ENCODE measurements around the gene LRMDA.
"Not testable (repeated sequence)": the region's sequence is repeated elsewhere in the genome, so short reads cannot be mapped to it uniquely, and the experiment has no call there.

Gene LRMDA

DNA sequence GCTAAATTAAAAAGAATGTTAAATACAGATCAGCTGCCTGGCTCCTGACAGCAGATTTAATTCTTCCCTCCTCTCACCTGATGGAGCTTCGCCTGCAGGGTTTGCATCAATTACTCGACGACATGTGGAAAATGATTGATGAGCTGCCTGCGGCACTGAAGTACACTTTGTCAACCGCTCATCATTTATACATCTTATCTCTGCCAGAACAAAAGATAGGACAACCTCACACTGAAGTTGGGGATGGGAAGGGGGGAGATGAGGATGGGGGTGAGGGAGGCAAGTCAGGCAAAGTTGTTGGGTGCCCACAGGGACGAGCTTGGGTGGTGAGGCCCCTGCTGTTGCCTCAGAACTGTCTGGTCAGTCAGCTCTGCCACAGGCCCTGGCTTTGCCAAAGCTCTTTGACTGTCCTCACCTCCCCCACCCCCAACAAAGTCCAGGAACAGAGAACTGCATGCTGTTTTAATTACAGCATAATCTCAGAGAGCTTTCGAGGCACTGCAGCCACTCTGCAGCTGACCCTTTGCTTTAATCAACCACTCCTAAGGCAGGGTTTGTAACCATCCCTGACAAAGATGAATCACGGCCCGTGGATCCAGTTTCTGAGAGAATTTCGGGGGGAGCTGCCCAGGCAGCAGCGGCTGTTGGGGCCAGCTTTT is 702.3 kb downstream of the LRMDA start:
- DNase-seq (ENCODE audit: low read depth in 1 of 2, low spot score in 1 of 2) = no peak

- no peak for DNase-seq (ENCODE audit: low read depth in 1 of 2, low spot score in 1 of 2)
These were observed 705.5 kb downstream of the LRMDA start for GRCh38 chr10:76136961-76137360.

DNA sequence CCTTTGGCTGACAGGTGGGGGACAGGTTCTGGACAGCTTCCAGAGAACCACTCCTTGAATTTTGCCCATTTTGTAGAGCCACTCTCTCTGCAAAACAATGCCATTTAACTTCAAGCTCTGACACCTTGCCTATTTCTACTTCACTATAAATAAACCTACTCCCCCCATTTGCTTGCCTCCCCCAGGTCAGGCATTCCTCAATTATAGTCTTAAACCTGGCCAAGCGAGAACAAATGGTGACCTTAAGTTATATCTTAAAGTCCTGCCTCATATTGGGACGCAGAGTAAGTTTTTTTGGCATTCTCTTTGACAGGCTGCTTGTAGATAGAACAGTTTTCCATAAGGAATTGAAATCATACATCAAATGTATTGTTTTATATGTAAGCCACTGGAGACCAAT is 706.9 kb downstream of the LRMDA start:
- no peak for DNase-seq (ENCODE audit: low read depth in 1 of 2, low spot score in 1 of 2)

- DNase-seq (ENCODE audit: low read depth in 1 of 2, low spot score in 1 of 2) = no peak
These were observed 707.5 kb downstream of the LRMDA start for GRCh38 chr10:76138906-76139305.

DNA sequence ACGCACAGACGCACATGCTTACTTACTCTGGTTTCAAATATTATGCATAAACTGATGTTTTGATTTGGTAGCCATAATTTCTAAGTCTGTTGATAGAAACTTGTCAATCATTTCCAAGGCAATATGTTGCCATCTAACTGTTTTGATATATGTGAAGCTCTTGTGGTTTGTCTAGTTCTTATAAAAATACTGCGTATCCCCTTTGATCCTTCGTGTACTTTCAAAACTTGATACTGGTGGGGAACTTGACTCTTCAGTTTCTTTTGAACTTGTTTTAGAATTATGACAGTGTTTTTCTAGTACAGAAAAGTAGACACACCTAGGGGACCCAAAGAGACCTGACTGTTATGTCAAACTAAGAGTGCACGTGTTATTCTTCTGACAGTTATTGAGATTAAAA is 708.0 kb downstream of the LRMDA start:
- DNase-seq (ENCODE audit: low read depth in 1 of 2, low spot score in 1 of 2) = no peak

DNA sequence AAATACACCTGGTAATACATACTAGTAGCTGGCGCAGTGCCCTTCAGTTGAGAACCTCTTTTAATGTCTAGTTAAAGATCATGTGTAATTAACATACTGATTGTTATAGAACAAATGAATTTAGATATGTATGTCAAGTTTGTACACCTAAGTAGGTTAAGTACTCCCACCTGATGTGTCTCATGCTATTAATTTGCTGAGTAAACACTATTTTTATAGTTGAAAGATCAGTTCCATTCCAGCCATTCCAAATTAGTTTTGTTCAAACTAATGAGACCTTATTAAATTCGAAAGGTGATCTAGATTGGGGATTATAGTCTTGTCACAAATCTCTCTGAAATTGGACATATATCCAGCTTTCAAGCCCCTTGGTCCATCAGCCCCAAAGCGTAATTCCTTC is 710.0 kb downstream of the LRMDA start:
- no peak for DNase-seq (ENCODE audit: low read depth in 1 of 2, low spot score in 1 of 2)

DNA sequence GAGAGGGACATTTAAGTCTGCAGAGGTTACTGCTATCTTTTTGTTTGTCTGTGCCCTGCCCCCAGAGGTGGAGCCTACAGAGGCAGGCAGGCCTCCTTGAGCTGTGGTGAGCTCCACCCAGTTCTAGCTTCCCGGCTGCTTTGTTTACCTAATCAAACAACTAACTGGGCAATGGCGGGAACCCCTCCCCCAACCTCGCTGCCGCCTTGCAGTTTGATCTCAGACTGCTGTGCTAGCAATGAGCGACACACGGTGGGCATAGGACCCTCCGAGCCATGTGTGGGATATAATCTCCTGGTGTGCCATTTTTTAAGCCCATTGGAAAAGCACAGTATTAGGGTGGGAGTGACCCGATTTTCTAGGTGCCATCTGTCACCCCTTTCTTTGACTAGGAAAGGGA is 716.8 kb downstream of the LRMDA start:
- not testable (repeated sequence) for DNase-seq (ENCODE audit: low read depth in 1 of 2, low spot score in 1 of 2)

DNA sequence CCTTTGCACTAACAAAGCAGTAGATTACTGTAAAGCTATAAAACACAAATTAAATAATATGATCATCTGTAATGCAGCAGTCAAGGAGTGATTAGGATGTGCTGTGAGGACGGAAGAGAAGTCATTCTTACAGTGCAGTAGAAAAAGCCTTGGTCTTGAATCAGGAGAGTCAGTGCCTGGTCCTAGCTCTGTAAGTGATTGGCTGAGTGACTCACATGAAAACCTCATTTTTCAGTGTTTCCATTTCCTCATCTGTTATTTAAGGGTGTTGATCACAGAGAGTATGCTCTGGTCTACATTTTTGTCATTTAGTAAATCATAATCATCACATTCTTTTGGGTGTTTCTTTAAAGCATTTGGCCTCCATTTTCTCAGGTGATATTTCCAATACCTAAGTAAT is 717.8 kb downstream of the LRMDA start:
- no peak for DNase-seq (ENCODE audit: low read depth in 1 of 2, low spot score in 1 of 2)

DNA sequence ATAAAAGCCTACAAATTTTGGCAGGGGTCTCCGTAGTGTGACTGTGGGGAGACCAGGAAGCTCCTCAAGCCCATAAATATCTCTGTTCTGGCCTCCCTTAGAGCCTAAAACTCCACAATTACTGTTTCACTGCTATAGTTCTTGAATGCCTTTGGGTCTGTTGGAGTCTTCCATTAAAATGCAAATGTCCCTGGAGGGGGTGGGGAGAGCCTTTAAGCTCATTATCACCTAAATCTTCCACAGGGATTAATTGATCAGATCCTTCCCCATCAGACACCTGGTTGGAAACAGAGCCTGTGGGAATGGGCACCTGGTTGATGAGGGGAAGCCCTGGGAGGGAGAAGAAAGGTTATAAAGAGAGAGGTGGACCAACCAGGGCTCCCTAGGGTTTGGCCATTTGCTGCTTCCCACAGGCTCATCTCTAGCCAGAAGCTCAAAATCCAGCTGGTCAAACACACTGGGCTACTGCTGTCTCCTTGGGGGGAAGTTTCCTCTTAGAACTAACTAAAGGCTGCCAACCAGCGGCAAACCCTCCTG is 718.2 kb downstream of the LRMDA start:
- no peak for DNase-seq (ENCODE audit: low read depth in 1 of 2, low spot score in 1 of 2)

GRCh38 chr10:76150139-76150875 is 718.9 kb downstream of the LRMDA start:
- DNase-seq (ENCODE audit: low read depth in 1 of 2, low spot score in 1 of 2) = no peak

GRCh38 chr10:76150876-76151288 is 719.5 kb downstream of the LRMDA start:
- no peak for DNase-seq (ENCODE audit: low read depth in 1 of 2, low spot score in 1 of 2)

DNA sequence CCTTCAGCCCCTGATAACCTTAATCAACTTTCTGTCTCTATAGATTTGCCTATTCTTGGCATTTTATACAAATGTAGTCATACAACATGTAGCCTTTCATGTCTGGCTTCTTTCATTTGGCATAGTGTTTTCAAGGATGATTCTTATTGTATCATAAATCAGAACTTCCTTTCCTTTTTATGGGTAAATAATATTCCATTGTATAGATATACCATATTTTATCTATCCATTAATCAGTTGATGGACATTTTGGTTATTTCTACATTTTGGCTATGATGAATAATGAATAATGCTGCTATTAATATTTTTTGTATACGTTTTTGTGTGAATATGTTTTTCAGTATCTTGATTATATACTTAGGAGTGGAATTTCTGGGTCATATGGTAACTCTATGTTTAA is 720.8 kb downstream of the LRMDA start:
- DNase-seq (ENCODE audit: low read depth in 1 of 2, low spot score in 1 of 2) = no peak

DNA sequence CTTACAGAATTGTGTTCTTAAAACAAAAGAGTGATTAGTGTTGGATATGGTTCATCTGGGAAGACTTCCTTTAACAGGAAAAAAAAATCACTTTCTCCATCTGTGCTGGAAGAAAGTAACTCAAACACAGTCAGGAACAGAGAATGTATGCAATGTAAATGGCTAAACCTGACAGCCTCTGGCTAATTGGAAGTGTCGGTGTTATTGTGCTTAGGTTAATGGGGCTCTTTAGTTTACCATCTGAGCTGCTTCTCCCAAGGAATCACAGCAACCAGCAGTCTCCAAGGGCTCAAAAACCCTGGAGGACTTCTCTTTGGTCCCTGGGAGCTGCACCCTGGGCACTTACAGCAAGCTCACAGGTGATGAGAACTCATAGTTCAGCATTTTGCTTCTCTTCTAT is 724.5 kb downstream of the LRMDA start:
- no peak for DNase-seq (ENCODE audit: low read depth in 1 of 2, low spot score in 1 of 2)

DNA sequence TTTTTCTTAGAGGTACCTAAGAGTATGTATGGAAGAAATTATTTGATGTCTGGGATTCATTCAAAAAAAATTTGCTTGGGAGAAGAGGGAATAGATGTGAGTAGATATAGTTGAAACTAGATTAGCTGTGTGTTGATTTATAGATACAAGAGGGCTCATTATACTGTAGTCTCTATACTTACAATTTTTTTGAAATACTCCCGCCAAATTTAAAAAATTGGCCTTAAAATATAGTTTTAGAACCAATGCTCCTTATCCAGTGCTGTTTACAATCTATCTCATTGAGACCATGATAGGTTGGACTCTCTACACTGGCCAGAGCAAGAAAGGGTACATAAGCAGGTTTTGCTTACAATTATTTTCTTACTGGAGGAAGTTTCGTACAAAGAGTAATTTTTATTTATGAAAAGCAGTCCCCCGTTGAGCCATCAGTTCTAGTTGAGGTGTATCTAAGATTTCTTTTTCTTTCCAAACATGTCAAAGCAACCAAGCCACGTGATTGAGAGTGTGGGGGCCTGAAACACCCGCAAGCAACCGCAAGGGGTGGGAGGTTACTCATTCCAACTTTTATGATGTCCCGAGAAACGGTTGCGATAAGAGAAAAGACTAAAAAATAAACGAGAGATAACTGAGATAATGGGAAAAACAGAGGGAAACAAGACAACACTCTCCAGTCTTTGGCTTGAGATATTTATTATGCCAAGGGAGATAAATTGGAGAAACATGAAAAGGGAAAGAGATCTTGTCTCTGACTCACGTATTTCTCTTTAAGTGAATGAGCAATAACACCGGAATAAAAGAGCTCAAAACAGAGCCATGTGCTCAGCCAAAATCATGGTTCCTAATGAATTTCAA is 729.2 kb downstream of the LRMDA start:
- DNase-seq (ENCODE audit: low read depth in 1 of 2, low spot score in 1 of 2) = no peak

DNA sequence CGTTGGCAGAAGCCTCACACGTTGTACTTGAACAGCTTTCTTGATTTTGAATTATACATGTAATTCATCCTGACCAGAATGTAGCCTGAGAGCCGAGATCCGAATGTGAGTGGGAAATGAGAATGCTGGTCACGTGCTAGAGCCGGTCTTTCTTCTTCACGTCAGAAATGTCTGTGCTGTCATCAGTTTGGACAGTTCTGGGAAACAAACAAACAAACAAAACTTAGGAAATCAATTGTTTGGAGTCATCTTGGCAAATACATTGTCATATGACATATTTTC is 729.8 kb downstream of the LRMDA start:
- DNase-seq (ENCODE audit: low read depth in 1 of 2, low spot score in 1 of 2) = no peak

- no peak for DNase-seq (ENCODE audit: low read depth in 1 of 2, low spot score in 1 of 2)
These were observed 737.0 kb downstream of the LRMDA start for GRCh38 chr10:76168437-76168836.

DNA sequence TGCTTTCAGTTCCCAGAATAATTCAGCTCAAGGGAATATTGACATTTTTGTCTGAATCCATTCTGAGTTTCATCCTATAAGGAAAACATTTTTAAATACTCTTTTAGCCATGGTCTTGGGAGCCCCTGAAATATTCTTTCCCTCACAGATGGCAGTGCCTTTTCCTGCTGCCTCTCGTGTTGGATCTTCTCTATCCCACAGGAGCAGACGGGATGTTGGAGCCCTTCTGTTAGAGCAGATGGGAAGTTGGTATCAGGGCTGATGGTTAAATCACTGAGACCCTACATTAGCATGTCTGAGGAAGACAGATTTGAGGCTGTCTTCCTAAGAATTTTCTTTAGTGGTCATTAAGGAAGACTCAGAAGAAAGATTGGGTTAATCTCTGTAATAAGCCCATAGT is 737.8 kb downstream of the LRMDA start:
- no peak for DNase-seq (ENCODE audit: low read depth in 1 of 2, low spot score in 1 of 2)

DNA sequence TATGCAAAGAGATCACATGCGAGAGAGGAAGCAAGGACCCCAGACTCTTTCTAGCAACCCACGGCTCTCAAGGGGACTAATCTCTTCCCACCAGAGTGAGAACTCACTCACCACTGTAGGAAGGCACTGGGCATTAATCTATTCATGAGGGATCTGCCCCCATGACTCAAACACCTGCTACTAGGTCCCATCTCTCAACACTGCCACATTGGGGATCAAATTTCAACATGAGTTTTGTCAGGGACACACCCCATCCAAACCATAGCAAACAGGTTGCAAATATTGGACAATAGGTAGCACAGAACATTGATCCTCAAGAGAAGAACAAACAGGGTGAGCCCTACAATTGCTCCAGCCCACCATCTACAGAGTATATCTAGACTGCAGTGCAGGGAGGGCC is 740.6 kb downstream of the LRMDA start:
- no peak for DNase-seq (ENCODE audit: low read depth in 1 of 2, low spot score in 1 of 2)

DNA sequence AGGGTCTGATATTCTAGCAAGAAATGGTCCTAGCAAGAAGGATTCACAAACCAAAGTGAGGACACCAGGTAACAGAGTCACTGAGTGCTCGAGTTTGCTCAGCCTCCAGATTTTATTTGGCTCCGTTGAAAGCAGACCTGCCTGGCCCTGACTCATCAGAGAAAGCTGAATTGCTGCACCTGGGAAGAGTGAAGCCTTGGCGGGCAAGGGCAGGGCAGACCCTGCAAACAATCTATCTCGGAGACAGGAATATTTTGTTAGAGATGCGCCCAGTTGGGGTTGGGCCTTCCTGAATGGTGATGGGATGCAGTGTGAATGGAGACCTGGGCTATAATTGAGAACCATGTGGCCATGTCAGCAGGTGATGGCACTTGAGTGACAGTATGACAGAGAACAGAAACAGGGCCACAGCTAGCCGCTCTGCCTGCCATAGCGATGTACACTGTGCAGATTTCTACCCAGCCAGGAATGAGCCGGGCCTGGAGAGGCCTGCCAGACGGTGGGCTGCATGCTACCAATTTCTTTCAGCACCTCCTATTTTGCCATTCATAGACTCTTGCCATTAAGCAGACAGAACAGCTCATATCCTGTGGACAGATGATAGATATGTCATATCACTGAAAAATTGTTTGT is 744.2 kb downstream of the LRMDA start:
- no peak for DNase-seq (ENCODE audit: low read depth in 1 of 2, low spot score in 1 of 2)

DNA sequence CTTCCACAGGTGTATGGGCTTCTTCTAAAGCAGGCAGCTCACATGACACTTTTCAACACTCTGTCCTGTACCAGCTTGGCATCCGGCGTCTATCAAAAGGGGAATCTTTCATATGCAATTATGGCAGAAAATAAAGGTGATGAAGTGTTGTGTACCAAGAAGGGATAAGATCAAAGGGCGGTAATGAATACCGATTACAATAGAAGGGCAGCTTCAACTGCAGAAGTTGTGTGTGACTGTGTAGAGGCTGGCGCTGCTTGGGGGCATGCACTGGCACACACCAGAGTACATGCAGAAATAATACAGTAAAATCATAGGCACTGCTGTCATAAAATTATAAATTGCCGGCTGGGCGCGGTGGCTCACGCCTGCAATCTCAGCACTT is 744.7 kb downstream of the LRMDA start:
- no peak for DNase-seq (ENCODE audit: low read depth in 1 of 2, low spot score in 1 of 2)

GRCh38 chr10:76177936-76178335 is 746.5 kb downstream of the LRMDA start:
- DNase-seq (ENCODE audit: low read depth in 1 of 2, low spot score in 1 of 2) = no peak

Measured in activated T-helper 1 cell treated with anti-CD3 and anti-CD28 coated beads, Interleukin-2, amount 50 U/mL, for 16 hours (primary cell).